Mammary epithelial cell (primary cell): Measurements from ENCODE around the gene SLC8A1.

Experiments
- CTCF ChIP-seq, 2 donors: IDR thresholded peaks in 1 of 2; conservative IDR thresholded peaks in 1 of 2; 2 replicates each; pipeline ENCODE4 v1.5.1; 2011 to 2012; ENCODE audit warnings: inconsistent platforms in 2 of 2, low read length in 2 of 2, mild to moderate bottlenecking in 2 of 2, control low read depth in 1 of 2, low read depth in 1 of 2; ENCODE audit not compliant: insufficient read depth in 1 of 2; ENCODE audit errors: extremely low read depth in 1 of 2
- EZH2 ChIP-seq: IDR thresholded peaks from 2 replicates; pipeline ENCODE4 v1.6.1; 2012; ENCODE audit warnings: low read length, inconsistent platforms, borderline replicate concordance

GRCh38 chr2:40103163-40103562 is 348.7 kb downstream of the SLC8A1 start:
- TF ChIP-seq CTCF (conservative IDR thresholded peaks at IDR 0.05 in 1 of 2, IDR thresholded peaks at IDR 0.05 in 1 of 2; ENCODE audit: extremely low read depth in 1 of 2, insufficient read depth in 1 of 2, low read depth in 1 of 2, low read length in 2 of 2) (no peak), EZH2 (no peak)
